HG02642 (cell line): ENCODE measurements around the gene ZDHHC17.

Experiments used
- ATAC-seq: cut with Tn5 transposase; IDR thresholded peaks from one replicate; pipeline ENCODE4 v1.9.1; 2021; ENCODE audit warnings: mild to moderate bottlenecking; ENCODE audit not compliant: unreplicated experiment, poor library complexity

ZDHHC17 gene

DNA sequence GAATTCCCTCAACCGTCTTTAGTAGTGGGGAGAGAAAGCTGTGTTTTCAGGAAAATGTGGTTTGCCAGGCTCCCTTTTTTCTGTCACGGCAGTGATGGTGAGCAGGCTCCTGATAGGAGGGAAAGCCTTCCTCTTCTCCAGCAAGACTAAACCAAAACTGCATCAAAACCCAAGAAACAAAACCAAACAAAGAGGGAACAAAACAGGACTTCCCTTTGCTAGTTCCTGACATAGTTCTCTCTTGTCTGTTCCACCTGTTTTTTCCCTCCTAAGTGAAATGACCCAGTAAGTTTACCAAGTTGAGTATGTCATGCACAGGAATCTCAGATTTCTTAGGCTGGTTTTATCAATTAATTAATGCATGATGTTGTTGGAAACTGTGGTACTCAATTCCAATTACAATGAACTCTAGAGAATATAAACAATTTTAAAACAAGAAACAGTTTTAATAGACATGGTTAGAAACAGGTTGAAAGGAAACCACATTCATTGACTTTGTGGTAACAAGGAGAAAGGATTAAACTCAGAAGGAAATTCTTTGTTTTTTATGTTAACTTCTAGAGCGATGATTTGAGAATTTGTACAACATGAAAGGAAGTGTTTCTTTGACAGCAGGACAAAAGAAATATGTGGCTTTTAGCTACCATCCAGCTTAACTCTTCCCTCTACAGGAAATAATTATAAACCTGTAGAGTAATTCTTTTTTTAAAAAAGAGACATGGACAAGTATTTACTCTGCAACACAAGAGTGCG lies 137.9 kb downstream of the ZDHHC17 start:
- ATAC-seq, result no peak
